ENCODE data around the gene MRPL20. TPM values are rescaled to one million over a fixed set of nuclear protein-coding genes. Genes with fewer than 3 reads are reported as not detected.

Gene MRPL20
- total and polyA plus RNA-seq, 4 donors, result 56.9 to 119 (median 112) TPM

DNA sequence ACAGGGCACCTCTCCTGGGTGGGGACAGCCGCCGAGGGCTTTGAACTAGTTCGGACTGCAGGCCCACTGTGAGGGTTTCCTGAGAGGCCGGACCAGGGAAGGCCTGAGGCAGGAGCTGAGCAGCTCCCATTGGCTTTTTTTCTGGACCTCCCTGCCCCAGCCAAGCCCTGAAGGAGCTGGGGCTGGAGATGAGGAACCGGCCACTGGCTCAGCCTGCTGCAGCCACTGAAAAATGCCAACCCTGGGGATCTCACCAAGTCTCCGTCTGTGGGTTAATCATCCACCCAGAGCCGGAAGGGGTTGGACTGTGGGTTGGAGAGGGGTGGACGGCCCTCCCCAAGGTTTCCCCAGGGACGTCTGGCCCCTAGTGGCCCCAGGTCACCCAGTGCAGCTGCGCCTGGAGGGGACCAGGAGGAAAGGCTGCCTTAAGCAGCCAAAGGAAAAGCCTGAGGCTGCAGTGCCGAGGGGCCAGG lies 30.8 kb upstream of the MRPL20 start:
- Histone ChIP-seq H3K9me3 (ENCODE audit: control insufficient read depth, insufficient read depth, low read length) (no peaks in the 10 kb centered on the region), H3K36me3 (ENCODE audit: control insufficient read depth, insufficient read depth, low read length) (peaks cover 49% of the 10 kb centered on the region), H3K27ac (ENCODE audit: low read depth, low read length) (no peak overlapping the region), H3K27me3 (ENCODE audit: control insufficient read depth, insufficient read depth, low read length) (peaks cover 3% of the 10 kb centered on the region), H3K4me1 (ENCODE audit: control insufficient read depth, insufficient read depth, low read length) (peaks cover 71% of the 10 kb centered on the region), H3K4me3 (ENCODE audit: low read depth, low read length) (no peak overlapping the region)
- WGBS (ENCODE audit: insufficient coverage), result 50% methylated on average over 10 of the region's 11 CpGs
- no peak for DNase-seq (ENCODE audit: low read depth in 4 of 6, low spot score in 6 of 6)

- Histone ChIP-seq H3K36me3 (ENCODE audit: control insufficient read depth, insufficient read depth, low read length) (peaks cover 46% of the 10 kb centered on the region), H3K4me3 (ENCODE audit: low read depth, low read length) (peak overlapping the region; percentile 39), H3K4me1 (ENCODE audit: control insufficient read depth, insufficient read depth, low read length) (peaks cover 78% of the 10 kb centered on the region), H3K27me3 (ENCODE audit: control insufficient read depth, insufficient read depth, low read length) (peaks cover 3% of the 10 kb centered on the region), H3K27ac (ENCODE audit: low read depth, low read length) (no peak overlapping the region), H3K9me3 (ENCODE audit: control insufficient read depth, insufficient read depth, low read length) (no peaks in the 10 kb centered on the region)
- WGBS (ENCODE audit: insufficient coverage), result 86% methylated on average over 31 of the region's 31 CpGs
- DNase-seq (ENCODE audit: low read depth in 4 of 6, low spot score in 6 of 6), result no peak
These were observed 30.2 kb upstream of the MRPL20 start for GRCh38 chr1:1437033-1437903.

GRCh38 chr1:1436630-1437032 lies 29.5 kb upstream of the MRPL20 start:
- Histone ChIP-seq H3K27me3 (ENCODE audit: control insufficient read depth, insufficient read depth, low read length) (peaks cover 3% of the 10 kb centered on the region), H3K4me3 (ENCODE audit: low read depth, low read length) (peak overlapping the region; percentile 39), H3K9me3 (ENCODE audit: control insufficient read depth, insufficient read depth, low read length) (no peaks in the 10 kb centered on the region), H3K27ac (ENCODE audit: low read depth, low read length) (no peak overlapping the region), H3K4me1 (ENCODE audit: control insufficient read depth, insufficient read depth, low read length) (peaks cover 84% of the 10 kb centered on the region), H3K36me3 (ENCODE audit: control insufficient read depth, insufficient read depth, low read length) (peaks cover 41% of the 10 kb centered on the region)
- 93% methylated on average over 6 of the region's 7 CpGs for WGBS (ENCODE audit: insufficient coverage)
- DNase-seq (ENCODE audit: low read depth in 4 of 6, low spot score in 6 of 6), result no peak

GRCh38 chr1:1435911-1436629 lies 29.0 kb upstream of the MRPL20 start:
- Histone ChIP-seq H3K36me3 (ENCODE audit: control insufficient read depth, insufficient read depth, low read length) (peaks cover 37% of the 10 kb centered on the region), H3K27me3 (ENCODE audit: control insufficient read depth, insufficient read depth, low read length) (peaks cover 3% of the 10 kb centered on the region), H3K9me3 (ENCODE audit: control insufficient read depth, insufficient read depth, low read length) (no peaks in the 10 kb centered on the region), H3K4me3 (ENCODE audit: low read depth, low read length) (peak overlapping the region; percentile 39), H3K27ac (ENCODE audit: low read depth, low read length) (no peak overlapping the region), H3K4me1 (ENCODE audit: control insufficient read depth, insufficient read depth, low read length) (peaks cover 85% of the 10 kb centered on the region)
- WGBS (ENCODE audit: insufficient coverage), result 19% methylated on average over 39 of the region's 40 CpGs
- no peak for DNase-seq (ENCODE audit: low read depth in 4 of 6, low spot score in 6 of 6)

DNA sequence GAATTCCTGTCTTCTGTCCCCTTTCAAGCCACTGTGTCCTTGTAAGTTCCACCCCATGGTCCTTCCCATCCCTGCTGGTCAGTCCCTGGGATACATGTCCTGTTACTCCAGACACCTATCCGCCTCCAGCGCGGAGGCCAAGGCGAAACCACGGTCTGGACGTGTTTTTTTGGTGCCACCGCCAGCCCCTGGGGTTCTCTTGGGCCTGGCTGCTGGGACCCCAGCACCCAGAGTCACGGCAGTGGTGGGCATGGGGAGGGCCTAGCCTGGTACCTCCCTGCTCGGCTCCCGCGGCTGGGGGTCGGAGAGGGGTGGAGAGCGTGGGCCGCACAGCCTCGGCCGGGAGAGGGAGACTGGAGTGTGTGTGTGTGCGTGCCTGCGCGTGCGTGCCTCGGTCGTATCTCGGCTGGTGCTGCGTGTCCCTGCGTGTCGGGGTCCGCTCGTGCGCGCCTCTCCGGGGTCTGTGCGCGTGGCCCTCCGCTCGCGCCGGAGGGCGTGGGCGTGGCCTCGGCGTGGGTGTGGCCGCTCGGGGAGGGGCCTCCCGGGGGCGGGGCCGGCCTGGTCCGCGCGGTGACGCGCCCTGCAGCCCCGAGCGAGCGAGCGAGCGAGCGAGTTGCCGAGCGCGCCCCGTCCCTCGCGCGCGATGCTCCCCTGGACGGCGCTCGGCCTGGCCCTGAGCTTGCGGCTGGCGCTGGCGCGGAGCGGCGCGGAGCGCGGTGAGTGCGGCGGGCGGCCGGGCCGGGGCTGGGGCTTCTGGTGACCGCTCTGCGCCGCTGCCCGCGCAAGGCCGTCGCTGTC lies 28.2 kb upstream of the MRPL20 start, which contains the start of gene VWA1:
Gene VWA1 (plus strand): TSS at position 585 of the 798 bp plus-strand sequence. CDS start 59 bp downstream, at position 644.
- peaks cover 30% of the 10 kb centered on the region for H3K36me3 ChIP-seq (ENCODE audit: control insufficient read depth, insufficient read depth, low read length)
- H3K9me3 ChIP-seq (ENCODE audit: control insufficient read depth, insufficient read depth, low read length), result no peaks in the 10 kb centered on the region
- H3K4me1 ChIP-seq (ENCODE audit: control insufficient read depth, insufficient read depth, low read length), result peaks cover 85% of the 10 kb centered on the region
- peaks cover 3% of the 10 kb centered on the region for H3K27me3 ChIP-seq (ENCODE audit: control insufficient read depth, insufficient read depth, low read length)
- 6% methylated on average over 88 of the region's 89 CpGs for WGBS (ENCODE audit: insufficient coverage)
- peak within 1 kb of the TSS; percentile 91 for H3K27ac ChIP-seq (ENCODE audit: low read depth, low read length)
- peak in 2 of 6 donors; percentile 82 to 85 for DNase-seq (ENCODE audit: low read depth in 4 of 6, low spot score in 6 of 6)
- H3K4me3 ChIP-seq (ENCODE audit: low read depth, low read length), result peak within 1 kb of the TSS; percentile 39

- Histone ChIP-seq H3K36me3 (ENCODE audit: control insufficient read depth, insufficient read depth, low read length) (peaks cover 25% of the 10 kb centered on the region), H3K4me3 (ENCODE audit: low read depth, low read length) (no peak overlapping the region), H3K27ac (ENCODE audit: low read depth, low read length) (peak overlapping the region; percentile 91), H3K27me3 (ENCODE audit: control insufficient read depth, insufficient read depth, low read length) (peaks cover 3% of the 10 kb centered on the region), H3K4me1 (ENCODE audit: control insufficient read depth, insufficient read depth, low read length) (peaks cover 86% of the 10 kb centered on the region), H3K9me3 (ENCODE audit: control insufficient read depth, insufficient read depth, low read length) (no peaks in the 10 kb centered on the region)
- WGBS (ENCODE audit: insufficient coverage), result 66% methylated on average over 4 of the region's 4 CpGs
- no peak for DNase-seq (ENCODE audit: low read depth in 4 of 6, low spot score in 6 of 6)
These were observed 27.7 kb upstream of the MRPL20 start for GRCh38 chr1:1434824-1435105.

GRCh38 chr1:1434131-1434823 lies 27.2 kb upstream of the MRPL20 start:
- WGBS (ENCODE audit: insufficient coverage), result 19% methylated on average over 32 of the region's 32 CpGs
- Histone ChIP-seq H3K36me3 (ENCODE audit: control insufficient read depth, insufficient read depth, low read length) (peaks cover 25% of the 10 kb centered on the region), H3K4me3 (ENCODE audit: low read depth, low read length) (no peak overlapping the region), H3K4me1 (ENCODE audit: control insufficient read depth, insufficient read depth, low read length) (peaks cover 90% of the 10 kb centered on the region), H3K27me3 (ENCODE audit: control insufficient read depth, insufficient read depth, low read length) (peaks cover 3% of the 10 kb centered on the region), H3K9me3 (ENCODE audit: control insufficient read depth, insufficient read depth, low read length) (no peaks in the 10 kb centered on the region), H3K27ac (ENCODE audit: low read depth, low read length) (peak overlapping the region; percentile 91)
- peak in 5 of 6 donors; percentile 36 to 85 (median 55) for DNase-seq (ENCODE audit: low read depth in 4 of 6, low spot score in 6 of 6)

- 19% methylated on average over 11 of the region's 12 CpGs for WGBS (ENCODE audit: insufficient coverage)
- Histone ChIP-seq H3K4me1 (ENCODE audit: control insufficient read depth, insufficient read depth, low read length) (peaks cover 90% of the 10 kb centered on the region), H3K36me3 (ENCODE audit: control insufficient read depth, insufficient read depth, low read length) (peaks cover 21% of the 10 kb centered on the region), H3K4me3 (ENCODE audit: low read depth, low read length) (no peak overlapping the region), H3K9me3 (ENCODE audit: control insufficient read depth, insufficient read depth, low read length) (no peaks in the 10 kb centered on the region), H3K27ac (ENCODE audit: low read depth, low read length) (peak overlapping the region; percentile 91), H3K27me3 (ENCODE audit: control insufficient read depth, insufficient read depth, low read length) (peaks cover 3% of the 10 kb centered on the region)
- DNase-seq (ENCODE audit: low read depth in 4 of 6, low spot score in 6 of 6), result peak in 1 of 6 donors; percentile 57
These were observed 26.7 kb upstream of the MRPL20 start for GRCh38 chr1:1433804-1434130.
